MV-4-11 (cell line): Measurements from ENCODE around the gene PRXL2C.

Source experiments
- DNase-seq: peaks from one replicate; lab custom pipeline; 2025; lab: John Stamatoyannopoulos, UW

PRXL2C gene

GRCh38 chr9:96612105-96612965 lies 42.8 kb downstream of the PRXL2C start:
- no peak for DNase-seq

- no peak for DNase-seq
These were observed 43.8 kb downstream of the PRXL2C start for GRCh38 chr9:96611302-96611701.

- no peak for DNase-seq
These were observed 45.4 kb downstream of the PRXL2C start for GRCh38 chr9:96609732-96610131.

GRCh38 chr9:96607971-96608370 lies 47.1 kb downstream of the PRXL2C start:
- DNase-seq: no peak

- no peak for DNase-seq
These were observed 49.8 kb downstream of the PRXL2C start for GRCh38 chr9:96605328-96605727.

- no peak for DNase-seq
These were observed 51.2 kb downstream of the PRXL2C start for GRCh38 chr9:96604004-96604319.

- no peak for DNase-seq
These were observed 51.7 kb downstream of the PRXL2C start for GRCh38 chr9:96603305-96604003.

- peak; percentile 55 for DNase-seq
These were observed 55.8 kb downstream of the PRXL2C start for GRCh38 chr9:96599298-96599697.

GRCh38 chr9:96596601-96597111 lies 58.5 kb downstream of the PRXL2C start:
- DNase-seq: no peak
